GM21576 (cell line): ENCODE results near the gene RAB11FIP4.

Source experiments
- ATAC-seq: cut with Tn5 transposase; IDR thresholded peaks from one replicate; pipeline ENCODE4 v1.9.1; 2021; ENCODE audit warnings: mild to moderate bottlenecking, moderate library complexity; ENCODE audit not compliant: unreplicated experiment

Gene RAB11FIP4

GRCh38 chr17:31564883-31565301 is 173.4 kb downstream of the RAB11FIP4 start:
- ATAC-seq: no peak

DNA sequence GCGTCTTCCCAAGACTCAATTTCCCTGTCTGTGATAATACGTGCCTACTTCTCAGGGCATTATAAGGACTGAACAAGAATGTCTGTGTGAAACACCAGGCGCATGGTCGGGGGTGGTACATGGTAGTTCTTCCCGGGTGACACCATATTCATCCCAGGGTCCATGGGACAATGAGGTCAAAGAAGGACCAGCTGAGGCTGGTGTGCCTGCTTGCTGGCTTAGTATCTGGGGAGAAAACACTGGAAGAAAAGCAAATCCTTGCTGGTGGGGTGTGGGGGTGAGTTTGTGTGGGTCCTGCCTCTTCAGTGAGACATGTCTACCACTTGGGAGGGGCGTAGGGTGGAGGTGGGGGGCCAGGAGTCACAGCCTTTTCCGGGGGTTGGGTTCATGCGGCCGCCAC is 174.2 kb downstream of the RAB11FIP4 start:
- ATAC-seq: no peak

DNA sequence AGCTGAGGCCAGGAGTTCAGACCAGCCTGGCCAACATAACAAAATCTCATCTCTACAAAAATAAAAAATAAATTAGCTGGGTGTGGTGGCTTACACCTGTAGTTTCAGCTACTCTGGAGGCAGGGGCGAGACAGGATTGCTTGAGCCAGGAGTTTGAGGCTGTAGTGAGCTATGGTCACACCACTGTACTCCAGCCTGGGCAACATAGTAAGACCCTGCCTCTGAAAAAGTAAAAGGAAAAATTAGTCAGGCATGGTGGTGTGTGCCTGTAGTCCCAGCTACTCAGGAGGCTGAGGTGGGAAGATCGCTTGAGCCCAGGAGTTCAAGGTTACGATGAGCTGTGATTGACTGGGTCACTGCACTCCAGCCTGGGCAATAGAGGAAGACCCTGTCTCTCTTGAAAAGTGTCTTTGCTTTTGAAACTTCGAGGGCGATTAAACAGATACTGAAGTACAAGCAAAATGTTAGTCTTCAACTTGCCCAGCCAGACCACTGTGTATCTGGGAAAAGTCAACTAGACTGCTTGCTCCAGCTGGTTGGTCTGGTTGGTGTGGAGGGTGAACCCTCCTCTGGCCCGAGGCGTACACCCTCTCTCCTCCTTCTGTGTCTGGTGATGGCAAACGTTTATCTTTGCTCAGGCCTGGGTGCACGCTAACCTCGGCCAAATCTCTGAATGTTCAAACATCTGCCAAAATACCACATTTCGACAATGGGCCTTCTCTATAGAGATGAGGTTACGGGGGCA is 174.9 kb downstream of the RAB11FIP4 start:
- ATAC-seq: no peak

DNA sequence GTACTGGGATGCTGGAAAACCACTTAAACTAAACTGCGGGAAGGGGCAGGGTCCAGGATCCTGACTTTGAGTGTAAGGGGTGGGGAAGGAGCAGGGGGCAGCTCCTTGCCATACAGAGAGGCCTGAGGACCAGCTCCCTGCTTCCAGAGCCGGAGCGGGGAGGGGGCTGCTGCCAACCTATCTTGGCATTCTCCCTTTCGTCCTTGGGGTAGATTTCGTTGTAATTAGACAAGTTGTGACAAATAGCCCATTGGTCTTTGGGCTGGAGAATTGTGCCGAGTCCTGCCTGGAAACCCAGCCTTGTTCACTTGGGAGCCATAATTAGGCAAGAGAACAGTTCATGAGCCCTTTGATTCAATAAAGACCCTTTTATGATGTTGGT is 175.5 kb downstream of the RAB11FIP4 start:
- no peak for ATAC-seq

- no peak for ATAC-seq
Measured at GRCh38 chr17:31568121-31568520, 176.6 kb downstream of the RAB11FIP4 start.

DNA sequence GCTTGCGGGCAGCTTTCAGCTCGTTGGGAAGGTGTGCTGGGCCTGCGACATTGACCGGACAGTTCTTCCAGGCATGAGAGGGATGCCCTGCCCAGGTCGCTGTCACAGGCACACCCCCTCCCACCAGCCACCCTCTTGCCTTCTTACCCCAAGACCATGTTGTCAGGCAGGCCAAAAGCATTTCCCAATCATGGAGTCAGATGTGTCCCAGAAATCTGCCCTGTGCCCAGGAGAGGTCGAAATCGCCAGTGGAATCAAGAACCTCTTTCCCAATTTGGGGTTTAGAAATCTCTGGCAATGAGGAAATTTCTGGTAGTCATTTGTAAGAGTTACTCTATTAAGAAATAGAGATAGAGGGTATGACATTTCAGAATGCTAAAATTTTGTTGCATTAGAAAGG is 177.1 kb downstream of the RAB11FIP4 start:
- ATAC-seq: no peak

GRCh38 chr17:31570231-31570630 is 178.8 kb downstream of the RAB11FIP4 start:
- ATAC-seq: no peak

- ATAC-seq: no peak
Measured at GRCh38 chr17:31570951-31571892, 179.7 kb downstream of the RAB11FIP4 start.

DNA sequence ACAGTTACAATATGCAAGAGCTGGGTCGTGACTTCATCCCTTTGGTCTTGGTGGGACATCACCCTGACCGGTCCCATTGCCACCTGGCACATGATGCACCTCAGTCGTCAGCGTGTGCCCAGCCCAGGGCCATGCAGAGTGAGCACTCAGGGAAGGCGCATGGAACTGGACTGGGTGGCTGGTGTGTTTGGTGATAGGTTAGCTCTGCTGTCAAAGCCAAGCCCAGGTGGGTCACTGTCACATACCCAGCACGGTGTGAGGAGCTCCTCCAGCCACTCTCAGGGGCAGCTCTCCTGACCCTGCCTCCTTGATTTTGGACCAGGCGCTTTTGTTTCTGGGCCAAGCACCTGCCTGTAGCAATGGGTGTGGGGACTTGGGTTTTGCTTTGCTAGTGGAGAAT is 180.9 kb downstream of the RAB11FIP4 start:
- ATAC-seq: no peak

- ATAC-seq: no peak
Measured at GRCh38 chr17:31573047-31573446, 181.6 kb downstream of the RAB11FIP4 start.

DNA sequence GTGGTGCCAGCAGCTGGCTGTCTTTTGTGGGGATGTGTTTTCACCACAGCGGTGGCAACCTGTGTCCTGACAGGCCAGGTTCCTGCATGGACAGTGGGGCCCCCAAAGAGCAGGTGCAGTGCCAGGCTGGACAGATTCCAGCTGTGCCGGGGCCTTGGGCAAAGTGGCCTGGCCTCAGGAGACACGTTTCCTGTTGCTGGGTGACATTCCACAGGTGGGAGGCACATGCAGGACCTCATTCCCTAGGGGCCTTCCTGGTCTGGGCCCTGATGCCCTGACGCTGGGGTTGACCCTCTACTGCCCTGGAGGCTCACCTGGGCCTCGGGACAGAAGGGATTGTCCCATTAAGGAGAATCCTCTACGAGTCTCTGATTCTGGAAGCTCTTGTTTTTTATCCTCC is 182.4 kb downstream of the RAB11FIP4 start:
- ATAC-seq: no peak

DNA sequence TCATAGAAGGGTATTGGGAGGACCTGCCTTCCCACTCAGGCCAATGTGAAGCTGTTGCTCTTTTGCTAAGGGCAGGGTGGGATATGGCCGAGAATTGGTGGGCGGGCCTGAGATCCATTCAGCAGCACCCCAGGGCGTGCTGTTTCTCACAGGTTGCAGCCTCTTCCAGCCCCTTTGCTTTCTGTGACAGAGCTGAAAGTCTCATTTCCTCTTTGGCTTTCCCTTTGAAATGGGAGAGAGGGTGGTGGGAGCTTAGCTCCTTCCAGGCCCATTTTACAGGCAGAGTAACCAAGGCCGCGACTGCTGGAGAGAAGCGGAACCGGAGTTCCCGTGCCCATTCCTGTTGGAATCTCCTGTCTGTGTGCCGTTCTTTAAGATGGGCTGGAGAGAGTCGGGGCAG is 183.0 kb downstream of the RAB11FIP4 start:
- ATAC-seq: no peak

- no peak for ATAC-seq
Measured at GRCh38 chr17:31575043-31575442, 183.6 kb downstream of the RAB11FIP4 start.

- no peak for ATAC-seq
Measured at GRCh38 chr17:31579265-31579664, 187.8 kb downstream of the RAB11FIP4 start.

DNA sequence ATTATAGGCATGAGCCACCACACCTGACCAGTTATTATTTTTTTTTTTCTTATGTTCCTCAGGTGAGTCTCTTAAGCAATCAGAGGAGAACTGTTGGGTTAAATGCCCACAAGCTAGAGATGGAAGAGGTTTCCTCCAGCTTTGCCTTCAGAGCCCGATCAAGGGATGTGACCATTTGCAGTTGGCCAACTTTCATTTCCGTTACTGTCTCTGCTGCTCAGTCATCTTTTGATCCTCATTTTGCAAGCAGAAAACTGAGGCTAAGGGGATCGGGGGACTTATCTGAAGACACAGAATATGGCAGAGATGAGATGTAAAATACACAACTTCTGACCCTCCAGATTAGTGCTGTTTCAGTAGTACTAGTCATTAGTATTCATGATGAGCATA is 188.8 kb downstream of the RAB11FIP4 start:
- no peak for ATAC-seq

GRCh38 chr17:31580706-31581490 is 189.4 kb downstream of the RAB11FIP4 start:
- no peak for ATAC-seq

DNA sequence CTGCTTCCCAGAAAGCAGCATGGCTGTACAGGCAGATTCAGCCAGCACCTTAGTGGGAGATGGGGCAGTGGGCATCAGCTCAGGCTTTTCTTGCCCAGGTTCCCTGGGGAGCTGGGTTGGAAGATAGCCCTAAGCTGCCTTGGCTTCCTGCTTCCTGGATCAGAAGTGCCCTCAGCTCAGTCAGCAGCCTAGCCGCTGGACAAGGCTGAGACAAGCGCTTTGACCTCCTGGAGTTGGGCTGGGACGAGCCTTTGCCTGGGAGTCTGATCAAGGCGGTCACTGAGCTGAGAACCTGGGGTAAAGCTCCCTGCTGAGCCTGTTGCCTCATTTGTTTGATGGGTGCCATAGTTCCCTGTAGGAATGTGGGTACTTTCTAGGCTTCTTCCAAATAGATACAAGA is 190.0 kb downstream of the RAB11FIP4 start:
- ATAC-seq: no peak

- ATAC-seq: no peak
Measured at GRCh38 chr17:31582151-31582907, 190.9 kb downstream of the RAB11FIP4 start.

GRCh38 chr17:31583772-31584356 is 192.4 kb downstream of the RAB11FIP4 start:
- no peak for ATAC-seq
